CD4-positive, CD25-positive, alpha-beta regulatory T cell (primary cell): ENCODE data around the gene SAMD4A. TPM values are rescaled to one million over a fixed set of nuclear protein-coding genes. Genes with fewer than 3 reads are reported as not detected.

Source experiments
- ATAC-seq, 2 donors: fragments of 150-1000 bp; cut with Tn5 transposase; one replicate each; pipeline ENCODE4 v1.10.0; 2021; ENCODE audit warnings: low read depth in 2 of 2, moderate number of reproducible peaks in 2 of 2, moderate library complexity in 1 of 2
- DNase-seq, 3 donors: peaks; one replicate each; pipeline versions ENCODE4 v3.0.0 to v3.0.0-alpha.2; 2012 to 2022; ENCODE audit warnings: mixed read lengths in 1 of 3
- H3K27ac ChIP-seq: one replicate; pipeline ENCODE4 v1.7.0; 2013; ENCODE audit warnings: mild to moderate bottlenecking, low read length; ENCODE audit not compliant: insufficient read depth, poor library complexity, severe bottlenecking
- H3K27me3 ChIP-seq: one replicate; pipeline ENCODE4 v1.7.0; 2013; ENCODE audit warnings: low read length; ENCODE audit not compliant: control insufficient read depth, insufficient read depth
- H3K36me3 ChIP-seq: one replicate; pipeline ENCODE4 v1.7.0; 2013; ENCODE audit warnings: mild to moderate bottlenecking, low read length, moderate library complexity; ENCODE audit not compliant: control insufficient read depth, insufficient read depth
- H3K4me1 ChIP-seq: 2 replicates; pipeline ENCODE4 v1.7.0; 2013; ENCODE audit warnings: mild to moderate bottlenecking, low read length; ENCODE audit not compliant: insufficient read depth, control insufficient read depth, poor library complexity, severe bottlenecking
- H3K4me3 ChIP-seq: one replicate; pipeline ENCODE4 v1.7.0; 2013; ENCODE audit warnings: low read depth, mild to moderate bottlenecking, low read length, moderate library complexity
- H3K9me3 ChIP-seq, 2 experiments: 1 replicate in 1 of 2; 2 replicates in 1 of 2; pipeline ENCODE4 v1.7.0; 2013; ENCODE audit warnings: low read length in 2 of 2, mild to moderate bottlenecking in 1 of 2, moderate library complexity in 1 of 2; ENCODE audit not compliant: control insufficient read depth in 2 of 2
- H3K27ac Mint-ChIP-seq, 3 donors: one replicate each; pipeline ENCODE4 v1.8.0; 2020 to 2022; ENCODE audit warnings: mild to moderate bottlenecking in 3 of 3, mixed read lengths in 3 of 3, moderate library complexity in 2 of 3
- H3K27me3 Mint-ChIP-seq: one replicate; pipeline ENCODE4 v1.8.0; 2022; ENCODE audit warnings: mild to moderate bottlenecking, mixed read lengths
- H3K36me3 Mint-ChIP-seq: one replicate; pipeline ENCODE4 v1.8.0; 2020; ENCODE audit warnings: mixed read lengths
- H3K4me1 Mint-ChIP-seq, 4 donors: one replicate each; pipeline ENCODE4 v1.8.0; 2020 to 2022; ENCODE audit warnings: mixed read lengths in 4 of 4, mild to moderate bottlenecking in 1 of 4
- H3K4me3 Mint-ChIP-seq, 4 donors: one replicate each; pipeline ENCODE4 v1.8.0; 2020 to 2022; ENCODE audit warnings: mild to moderate bottlenecking in 4 of 4, mixed read lengths in 4 of 4, moderate library complexity in 3 of 4
- H3K9me3 Mint-ChIP-seq, 7 donors: one replicate each; pipeline ENCODE4 v1.8.0; 2020 to 2022; ENCODE audit warnings: mixed read lengths in 7 of 7, mild to moderate bottlenecking in 3 of 7, moderate library complexity in 2 of 7
- polyA plus RNA-seq, 4 donors: library from polyadenylated mRNA; unstranded; fragments of 300-500 nt; fragmentation: Illumina TruSeq; gene quantifications; one replicate each; pipeline ENCODE4 v1.2.3, GENCODE V29; 2021
- total RNA-seq: library from RNA; stranded (reverse); gene quantifications from one replicate; pipeline ENCODE4 v1.2.3, GENCODE V29; 2022

SAMD4A gene
- total and polyA plus RNA-seq, 5 donors from 2014 or later: 0.05 to 7.9 (median 0.13) TPM; not detected in 1

GRCh38 chr14:54652605-54653052 lies 85.7 kb downstream of the SAMD4A start:
- Histone ChIP-seq H3K27me3 (peaks cover 22% of the 10 kb centered on the region), H3K9me3 (no peaks in the 10 kb centered on the region), H3K4me3 (no peak overlapping the region), H3K36me3 (no peaks in the 10 kb centered on the region), H3K4me1 (no peaks in the 10 kb centered on the region), H3K27ac (no peak overlapping the region)
- ATAC-seq (no peak), DNase-seq (no peak)
- H3K4me1 Mint-ChIP-seq: no peaks in the 10 kb centered on the region
- peaks cover 33% of the 10 kb centered on the region for H3K27me3 Mint-ChIP-seq
- peaks cover 0 to 1% (median 0%) of the 10 kb centered on the region in 7 donors for H3K9me3 Mint-ChIP-seq
- H3K4me3 Mint-ChIP-seq: no peak overlapping the region
- H3K27ac Mint-ChIP-seq: no peak overlapping the region
- H3K36me3 Mint-ChIP-seq: no peaks in the 10 kb centered on the region

DNA sequence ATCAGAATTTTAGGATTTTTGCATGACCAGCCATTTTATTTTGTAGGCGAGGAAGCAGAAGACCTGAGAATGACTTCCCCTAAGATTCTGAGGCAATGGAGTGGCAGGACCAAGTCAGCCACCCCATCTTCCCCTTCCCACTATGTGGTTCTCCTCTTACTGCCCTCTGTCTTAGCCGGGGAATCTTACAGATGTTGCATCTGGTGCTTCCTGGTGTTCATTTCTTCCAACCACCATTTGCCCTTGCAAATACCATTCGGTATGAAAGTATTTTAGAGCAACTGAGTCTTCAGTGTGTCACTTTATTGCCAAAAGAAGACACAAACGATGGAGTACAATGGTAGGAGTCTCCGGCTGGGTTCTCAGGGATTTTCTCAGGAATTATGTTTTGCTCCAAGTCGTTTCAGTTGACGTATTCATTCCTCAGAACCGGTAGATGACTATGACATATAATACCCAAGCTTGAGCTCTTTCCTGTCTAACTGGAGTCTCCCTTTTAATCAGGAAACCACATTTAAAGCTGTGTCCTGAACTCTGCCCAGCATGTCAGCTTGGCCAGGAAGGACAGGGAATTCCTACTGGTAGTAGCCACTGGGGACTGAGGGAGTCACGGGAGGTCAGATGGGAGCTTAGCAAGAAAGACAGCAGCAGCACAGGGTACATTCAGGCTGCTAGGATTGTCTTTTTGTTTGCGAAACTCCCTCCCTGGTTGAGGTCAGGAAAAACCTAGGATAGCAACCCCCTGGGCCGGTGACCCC lies 87.0 kb downstream of the SAMD4A start:
- peaks cover 37% of the 10 kb centered on the region for H3K27me3 Mint-ChIP-seq
- H3K4me1 Mint-ChIP-seq: no peaks in the 10 kb centered on the region
- ATAC-seq: no peak

DNA sequence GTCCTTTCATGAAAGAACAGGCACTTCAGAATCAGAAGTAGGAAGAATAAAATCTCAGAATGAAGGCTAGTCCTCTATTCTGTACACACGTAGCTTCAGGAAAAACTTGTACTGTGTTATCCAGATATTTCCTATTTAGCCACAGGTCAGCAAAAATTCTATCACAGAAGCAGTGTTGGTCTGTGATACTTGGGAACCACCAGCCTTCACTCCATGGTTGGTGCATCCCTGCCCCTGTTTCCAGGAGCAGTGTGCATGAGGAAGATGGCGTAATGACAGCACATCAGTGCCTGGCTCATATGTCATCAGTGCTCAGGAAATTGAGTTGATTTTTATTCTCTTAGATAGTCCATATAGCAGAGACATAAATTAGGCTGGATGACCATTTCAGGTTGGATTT lies 87.7 kb downstream of the SAMD4A start:
- DNase-seq (no peak), ATAC-seq (no peak)
- Mint-ChIP-seq H3K27me3 (peaks cover 36% of the 10 kb centered on the region), H3K4me3 (no peak overlapping the region), H3K4me1 (no peaks in the 10 kb centered on the region), H3K36me3 (no peaks in the 10 kb centered on the region), H3K9me3 (peaks cover 0 to 1% (median 0%) of the 10 kb centered on the region in 7 donors), H3K27ac (no peak overlapping the region)
- no peaks in the 10 kb centered on the region for H3K4me1 ChIP-seq
- H3K36me3 ChIP-seq: no peaks in the 10 kb centered on the region
- no peak overlapping the region for H3K4me3 ChIP-seq
- H3K9me3 ChIP-seq: no peaks in the 10 kb centered on the region
- peaks cover 22% of the 10 kb centered on the region for H3K27me3 ChIP-seq
- no peak overlapping the region for H3K27ac ChIP-seq

More for the DNA sequence above, 87.0 kb downstream of the SAMD4A start:
- no peaks in the 10 kb centered on the region for H3K9me3 ChIP-seq
- peaks cover 0 to 1% (median 0%) of the 10 kb centered on the region in 7 donors for H3K9me3 Mint-ChIP-seq
- H3K36me3 ChIP-seq: no peaks in the 10 kb centered on the region
- no peak for DNase-seq
- H3K4me1 ChIP-seq: no peaks in the 10 kb centered on the region
- no peak overlapping the region for H3K4me3 ChIP-seq
- H3K27me3 ChIP-seq: peaks cover 22% of the 10 kb centered on the region
- no peak overlapping the region for H3K27ac ChIP-seq
- H3K27ac Mint-ChIP-seq: no peak overlapping the region
- H3K36me3 Mint-ChIP-seq: no peaks in the 10 kb centered on the region
- H3K4me3 Mint-ChIP-seq: no peak overlapping the region

DNA sequence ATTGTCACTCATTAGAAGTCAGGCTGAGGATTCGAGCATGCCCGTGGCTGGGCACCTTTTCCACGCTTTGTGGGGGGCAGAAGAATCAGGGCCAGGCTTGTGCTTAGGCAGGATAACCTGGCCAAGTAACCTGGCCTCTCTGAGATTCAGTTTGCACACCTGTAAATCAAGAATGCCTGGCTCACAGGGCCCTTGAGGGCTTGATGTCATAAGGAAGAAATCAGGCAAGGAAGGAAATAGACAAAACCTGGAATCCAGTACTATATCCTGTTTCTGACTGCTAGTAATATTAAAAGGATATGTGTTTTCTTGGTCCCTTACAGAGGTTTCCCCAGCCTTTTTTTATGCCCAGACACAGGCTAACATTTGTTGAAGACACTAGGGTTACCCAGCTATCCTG lies 91.9 kb downstream of the SAMD4A start:
- H3K4me1 Mint-ChIP-seq: no peaks in the 10 kb centered on the region
- no peak overlapping the region for H3K4me3 Mint-ChIP-seq
- Histone ChIP-seq H3K27me3 (peaks cover 5% of the 10 kb centered on the region), H3K27ac (no peak overlapping the region), H3K4me1 (no peaks in the 10 kb centered on the region), H3K36me3 (no peaks in the 10 kb centered on the region), H3K4me3 (no peak overlapping the region), H3K9me3 (no peaks in the 10 kb centered on the region)
- ATAC-seq: no peak
- H3K27me3 Mint-ChIP-seq: peaks cover 18% of the 10 kb centered on the region
- no peak overlapping the region for H3K27ac Mint-ChIP-seq
- DNase-seq: no peak
- peaks cover 0 to 1% (median 0%) of the 10 kb centered on the region in 7 donors for H3K9me3 Mint-ChIP-seq
- no peaks in the 10 kb centered on the region for H3K36me3 Mint-ChIP-seq

DNA sequence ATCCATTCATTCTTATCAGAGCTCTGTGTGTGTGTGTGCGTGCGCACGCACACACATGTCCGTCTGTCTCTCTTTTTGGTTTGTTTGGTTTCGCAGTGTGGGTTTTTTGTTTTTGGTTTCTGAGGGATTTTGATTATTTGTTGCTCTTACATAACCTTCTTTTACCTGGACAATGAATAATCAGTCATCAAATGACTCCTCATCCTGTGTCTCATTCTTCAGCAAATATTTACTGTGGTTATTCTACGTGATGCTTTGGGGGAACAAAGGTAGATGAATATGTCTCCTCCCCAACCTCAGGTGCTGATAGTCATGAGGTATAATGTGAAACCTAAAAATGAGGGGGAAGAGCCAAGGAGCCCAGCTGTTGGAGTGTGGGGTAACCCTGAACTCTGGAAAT lies 92.4 kb downstream of the SAMD4A start:
- Mint-ChIP-seq H3K36me3 (no peaks in the 10 kb centered on the region), H3K27ac (no peak overlapping the region), H3K4me3 (no peak overlapping the region), H3K27me3 (peaks cover 21% of the 10 kb centered on the region), H3K9me3 (peaks cover 0 to 1% (median 0%) of the 10 kb centered on the region in 7 donors), H3K4me1 (no peaks in the 10 kb centered on the region)
- no peak for DNase-seq
- no peak overlapping the region for H3K4me3 ChIP-seq
- ATAC-seq: no peak
- no peak overlapping the region for H3K27ac ChIP-seq
- H3K9me3 ChIP-seq: no peaks in the 10 kb centered on the region
- no peaks in the 10 kb centered on the region for H3K4me1 ChIP-seq
- peaks cover 2% of the 10 kb centered on the region for H3K27me3 ChIP-seq
- H3K36me3 ChIP-seq: no peaks in the 10 kb centered on the region

DNA sequence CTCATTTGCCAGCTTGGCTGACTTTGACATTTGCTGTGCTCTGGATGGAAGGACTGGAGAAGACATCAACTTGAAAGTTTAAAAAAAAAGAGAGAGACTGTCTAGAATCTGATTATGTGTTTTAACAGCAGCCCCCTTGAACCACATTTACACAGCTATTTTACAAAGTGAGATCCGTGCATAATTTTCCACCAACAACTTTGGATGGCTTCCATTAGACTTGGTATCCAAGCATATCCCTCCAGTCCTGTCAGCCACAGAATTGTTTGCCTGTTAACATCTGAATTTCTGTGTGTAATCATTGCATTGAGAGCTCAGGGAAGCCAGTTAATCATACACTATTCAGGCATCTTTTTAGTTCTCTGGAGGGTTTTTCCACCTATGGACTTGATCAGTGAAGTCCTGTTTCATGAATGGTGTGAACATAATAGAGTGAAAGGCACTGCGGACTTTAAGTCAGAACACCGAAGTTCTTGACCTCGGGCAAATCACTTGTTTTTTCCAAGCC lies 93.7 kb downstream of the SAMD4A start:
- ATAC-seq (no peak), DNase-seq (no peak)
- Mint-ChIP-seq H3K36me3 (no peaks in the 10 kb centered on the region), H3K9me3 (peaks cover 0 to 1% (median 0%) of the 10 kb centered on the region in 7 donors), H3K27ac (no peak overlapping the region), H3K27me3 (peaks cover 21% of the 10 kb centered on the region), H3K4me1 (no peaks in the 10 kb centered on the region), H3K4me3 (no peak overlapping the region)
- Histone ChIP-seq H3K4me1 (no peaks in the 10 kb centered on the region), H3K27ac (no peak overlapping the region), H3K4me3 (no peak overlapping the region), H3K9me3 (no peaks in the 10 kb centered on the region), H3K36me3 (no peaks in the 10 kb centered on the region), H3K27me3 (no peaks in the 10 kb centered on the region)

- ATAC-seq: no peak
- Histone ChIP-seq H3K9me3 (no peaks in the 10 kb centered on the region), H3K27me3 (no peaks in the 10 kb centered on the region), H3K36me3 (no peaks in the 10 kb centered on the region), H3K4me1 (no peaks in the 10 kb centered on the region), H3K4me3 (no peak overlapping the region), H3K27ac (no peak overlapping the region)
- H3K27ac Mint-ChIP-seq: no peak overlapping the region
- peaks cover 18% of the 10 kb centered on the region for H3K27me3 Mint-ChIP-seq
- H3K9me3 Mint-ChIP-seq: no peaks in the 10 kb centered on the region
- no peak for DNase-seq
- H3K4me1 Mint-ChIP-seq: no peaks in the 10 kb centered on the region
- no peak overlapping the region for H3K4me3 Mint-ChIP-seq
- H3K36me3 Mint-ChIP-seq: no peaks in the 10 kb centered on the region
Measured at GRCh38 chr14:54662491-54663133, 95.7 kb downstream of the SAMD4A start.
